Esophagus squamous epithelium (tissue), 5 donors: Measurements from ENCODE around the gene CD59. TPM values are rescaled to one million over a fixed set of nuclear protein-coding genes. Genes with fewer than 3 reads are reported as not detected.
A peak's percentile ranks its signal among the peaks of the same experiment; 100 is the strongest.

Experiments
- DNase-seq: peaks from one replicate; lab custom pipeline; 2025; lab: John Stamatoyannopoulos, UW
- H3K27ac ChIP-seq, 4 donors: fragments of 200-600 bp; sonication (generic); one replicate each; pipeline ENCODE4 v1.5.1; 2016 to 2019; ENCODE audit warnings: mild to moderate bottlenecking in 1 of 4
- H3K27me3 ChIP-seq, 4 donors: fragments of 200-600 bp; sonication (generic); 1 replicate in 3 of 4; 2 replicates in 1 of 4; pipeline versions ENCODE4 v1.5.1 to v1.6.0; 2017 to 2021; ENCODE audit warnings: antibody characterized with exemption in 1 of 4
- H3K36me3 ChIP-seq, 3 donors: fragments of 200-600 bp; sonication (generic); one replicate each; pipeline ENCODE4 v1.5.1; 2016 to 2019
- H3K4me1 ChIP-seq, 3 donors: fragments of 200-600 bp; sonication (generic); one replicate each; pipeline ENCODE4 v1.5.1; 2017 to 2019
- H3K4me3 ChIP-seq, 4 donors: fragments of 200-600 bp; sonication (generic); 1 replicate in 3 of 4; 2 replicates in 1 of 4; pipeline ENCODE4 v1.5.1; 2016 to 2019; ENCODE audit warnings: mild to moderate bottlenecking in 2 of 4, moderate library complexity in 1 of 4
- H3K9me3 ChIP-seq, 3 donors: fragments of 200-600 bp; sonication (generic); one replicate each; pipeline ENCODE4 v1.5.1; 2016 to 2019
- POLR2A ChIP-seq, 4 donors: fragments of 450-650 bp; IDR thresholded peaks; one replicate each; pipeline ENCODE4 v1.6.1; 2017; ENCODE audit warnings: antibody characterized with exemption in 4 of 4, mild to moderate bottlenecking in 4 of 4, moderate library complexity in 3 of 4
- WGBS, 2 donors: methylation state at CpG; one replicate each; pipeline ENCODE4 v1.1.5; 2018; 5-methylcytosine and 5-hydroxymethylcytosine counted together
- intact Hi-C: fragments of 100-400 bp; cut with DNase I; formaldehyde crosslinking; loops from one replicate; pipeline ENCODE4 v1.15.0; 2022
- total RNA-seq, 4 donors: library from RNA; depleted of rRNA; stranded (reverse); fragments of >200 nt; gene quantifications; one replicate each; pipeline ENCODE4 v1.1.0, GENCODE V29; 2016
- TF ChIP-seq, protein P1 (sequence below), 6 experiments: fragments of 450-650 bp in 4 of 6; fragments of 200-600 bp in 2 of 6; sonication (generic) in 2 of 6; IDR thresholded peaks; one replicate each; pipeline ENCODE4 v1.5.1; 2016 to 2019; ENCODE audit warnings: antibody characterized with exemption in 6 of 6, mild to moderate bottlenecking in 4 of 6, moderate library complexity in 4 of 6
- donor health status: DM: yes; HTN: yes; CAD: no.

The CD59 gene
- total RNA-seq, 4 donors from 2014 or later: 191 to 525 (median 339) TPM

DNA sequence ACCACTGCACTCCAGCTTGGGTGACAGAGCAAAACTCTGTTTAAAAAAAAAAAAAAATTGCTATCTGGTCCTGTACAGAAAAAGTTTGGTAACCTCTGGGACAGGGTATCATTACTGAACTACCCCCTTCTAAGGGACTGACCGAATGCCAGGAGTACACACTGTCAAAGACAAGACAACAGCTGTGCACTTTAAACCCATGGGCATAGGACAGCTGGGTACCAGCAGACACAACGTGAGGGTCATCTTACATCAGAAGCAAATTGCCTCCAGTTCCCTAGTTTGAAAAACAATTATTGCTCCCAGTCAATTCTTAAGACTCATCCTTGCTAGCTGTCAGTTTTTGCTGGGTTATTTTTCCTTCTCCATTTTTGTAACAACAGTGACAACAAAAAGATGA lies 17.8 kb downstream of the CD59 start:
- no peak for TF ChIP-seq POLR2A (IDR thresholded peaks at IDR 0.05)
- TF ChIP-seq, protein P1, sequence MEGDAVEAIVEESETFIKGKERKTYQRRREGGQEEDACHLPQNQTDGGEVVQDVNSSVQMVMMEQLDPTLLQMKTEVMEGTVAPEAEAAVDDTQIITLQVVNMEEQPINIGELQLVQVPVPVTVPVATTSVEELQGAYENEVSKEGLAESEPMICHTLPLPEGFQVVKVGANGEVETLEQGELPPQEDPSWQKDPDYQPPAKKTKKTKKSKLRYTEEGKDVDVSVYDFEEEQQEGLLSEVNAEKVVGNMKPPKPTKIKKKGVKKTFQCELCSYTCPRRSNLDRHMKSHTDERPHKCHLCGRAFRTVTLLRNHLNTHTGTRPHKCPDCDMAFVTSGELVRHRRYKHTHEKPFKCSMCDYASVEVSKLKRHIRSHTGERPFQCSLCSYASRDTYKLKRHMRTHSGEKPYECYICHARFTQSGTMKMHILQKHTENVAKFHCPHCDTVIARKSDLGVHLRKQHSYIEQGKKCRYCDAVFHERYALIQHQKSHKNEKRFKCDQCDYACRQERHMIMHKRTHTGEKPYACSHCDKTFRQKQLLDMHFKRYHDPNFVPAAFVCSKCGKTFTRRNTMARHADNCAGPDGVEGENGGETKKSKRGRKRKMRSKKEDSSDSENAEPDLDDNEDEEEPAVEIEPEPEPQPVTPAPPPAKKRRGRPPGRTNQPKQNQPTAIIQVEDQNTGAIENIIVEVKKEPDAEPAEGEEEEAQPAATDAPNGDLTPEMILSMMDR (IDR thresholded peaks at IDR 0.05): no peak
- H3K36me3 ChIP-seq: peaks cover 2 to 91% (median 15%) of the 10 kb centered on the region in 3 donors
- 76 to 84% methylated on average over 2 of the region's 2 CpGs for WGBS, 2 donors
- H3K9me3 ChIP-seq: no peaks in the 10 kb centered on the region
- intact Hi-C loops: no loop called here
- H3K27ac ChIP-seq: no peak overlapping the region
- H3K4me1 ChIP-seq: peaks cover 25 to 79% (median 54%) of the 10 kb centered on the region in 3 donors
- DNase-seq: no peak
- no peaks in the 10 kb centered on the region for H3K27me3 ChIP-seq
- H3K4me3 ChIP-seq: no peak overlapping the region

DNA sequence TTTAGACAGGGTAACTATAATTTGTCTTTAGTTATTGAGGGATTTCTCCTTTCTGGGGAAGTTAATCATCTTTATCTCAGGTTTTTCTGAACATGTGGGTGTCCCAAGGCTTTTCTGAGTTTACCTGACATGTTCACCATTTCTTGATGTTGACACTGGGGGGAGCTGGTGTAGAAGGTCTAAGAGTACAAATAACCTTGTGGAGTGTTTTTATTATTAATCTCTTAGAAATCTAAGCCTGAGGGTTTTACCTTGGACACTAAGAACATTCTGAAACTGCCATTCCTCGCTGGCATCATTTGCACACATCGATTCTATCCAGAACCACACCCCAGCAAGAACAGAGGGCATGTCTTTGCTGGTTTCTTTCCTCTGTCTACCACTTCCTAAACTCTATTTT lies 20.0 kb downstream of the CD59 start:
- H3K4me3 ChIP-seq: no peak overlapping the region
- H3K36me3 ChIP-seq: peaks cover 2 to 98% (median 7%) of the 10 kb centered on the region in 3 donors
- no peaks in the 10 kb centered on the region for H3K27me3 ChIP-seq
- 32 to 38% methylated on average over 2 of the region's 2 CpGs for WGBS, 2 donors
- peak overlapping the region in 3 of 4 donors; percentile 41 to 67 (median 64) for H3K27ac ChIP-seq
- H3K9me3 ChIP-seq: no peaks in the 10 kb centered on the region
- H3K4me1 ChIP-seq: peaks cover 9 to 62% (median 33%) of the 10 kb centered on the region in 3 donors
- TF ChIP-seq, protein P1 (IDR thresholded peaks at IDR 0.05): peak in 3 of 6 experiments; percentile 5 to 44 (median 11)
- no peak for TF ChIP-seq POLR2A (IDR thresholded peaks at IDR 0.05)
- intact Hi-C loops: no loop called here
- DNase-seq: no peak

DNA sequence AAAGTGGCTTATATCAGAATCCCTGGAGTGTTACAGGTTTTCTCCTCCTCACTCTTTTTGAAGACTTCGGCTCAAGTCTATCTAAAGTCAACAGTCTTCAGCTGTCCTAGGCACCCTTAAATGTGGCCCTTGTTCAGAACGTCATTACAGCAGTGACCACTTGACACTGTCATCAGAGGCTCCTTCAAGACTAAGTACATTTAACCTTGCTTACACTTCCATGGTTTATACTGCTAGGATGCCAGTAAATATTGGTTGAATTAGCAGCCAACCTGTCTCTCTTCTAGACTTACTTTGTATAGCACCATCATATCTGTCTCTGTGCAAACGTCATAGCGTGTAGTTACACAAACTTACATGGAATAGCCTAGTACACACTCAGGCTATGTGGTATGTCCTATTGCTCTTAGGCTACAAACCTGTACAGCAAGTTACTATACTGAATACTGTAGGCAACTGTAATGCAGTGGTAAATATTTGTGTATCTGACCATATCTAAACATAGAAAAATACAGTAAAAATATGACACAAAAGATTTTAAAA lies 22.3 kb downstream of the CD59 start:
- TF ChIP-seq POLR2A (IDR thresholded peaks at IDR 0.05): no peak
- TF ChIP-seq, protein P1 (IDR thresholded peaks at IDR 0.05): no peak
- intact Hi-C loops: no loop called here
- 75 to 89% methylated on average over 4 of the region's 4 CpGs for WGBS, 2 donors
- H3K27me3 ChIP-seq: no peaks in the 10 kb centered on the region
- peaks cover 9 to 50% (median 22%) of the 10 kb centered on the region in 3 donors for H3K4me1 ChIP-seq
- DNase-seq: no peak
- H3K4me3 ChIP-seq: no peak overlapping the region
- peaks cover 7 to 98% (median 10%) of the 10 kb centered on the region in 3 donors for H3K36me3 ChIP-seq
- H3K27ac ChIP-seq: no peak overlapping the region
- H3K9me3 ChIP-seq: no peaks in the 10 kb centered on the region

DNA sequence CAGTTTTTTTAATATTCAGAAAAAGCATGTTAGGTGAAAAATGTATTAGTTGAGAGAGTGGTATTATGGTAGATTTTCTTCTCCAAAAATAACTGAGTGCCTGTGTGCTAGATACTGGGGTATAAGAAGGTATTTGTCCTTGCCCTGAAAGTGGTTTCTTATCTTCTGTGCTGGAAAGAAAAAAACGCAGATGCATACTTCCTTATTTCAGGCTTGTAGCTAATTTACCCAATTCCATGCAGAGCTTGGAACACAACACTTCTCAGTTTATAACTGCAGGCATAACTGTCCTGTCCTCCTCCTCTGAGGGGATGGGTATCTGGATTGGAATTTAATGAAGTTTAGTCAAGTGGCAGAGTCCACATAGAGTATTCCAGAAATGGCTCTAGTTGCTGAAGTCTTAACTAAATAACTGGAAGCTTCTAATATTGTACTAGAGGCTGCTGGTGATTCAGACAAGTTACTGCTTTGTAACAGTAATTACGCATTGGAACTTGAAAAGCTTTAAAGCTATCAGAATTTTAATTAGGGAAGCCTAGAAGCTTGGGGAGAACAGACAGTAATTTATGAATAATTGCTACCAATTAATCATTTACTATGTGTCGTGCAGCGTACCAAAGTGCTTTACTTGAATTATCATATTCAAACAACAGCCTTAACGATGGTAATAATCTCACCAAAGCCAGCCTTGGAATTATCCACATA lies 22.9 kb downstream of the CD59 start:
- DNase-seq: no peak
- H3K27ac ChIP-seq: no peak overlapping the region
- WGBS, 2 donors: 73 to 75% methylated on average over 5 of the region's 5 CpGs
- no peaks in the 10 kb centered on the region for H3K27me3 ChIP-seq
- H3K36me3 ChIP-seq: peaks cover 7 to 98% (median 10%) of the 10 kb centered on the region in 3 donors
- peaks cover 9 to 56% (median 25%) of the 10 kb centered on the region in 3 donors for H3K4me1 ChIP-seq
- H3K4me3 ChIP-seq: no peak overlapping the region
- intact Hi-C loops: no loop called here
- H3K9me3 ChIP-seq: no peaks in the 10 kb centered on the region
- TF ChIP-seq, protein P1 (IDR thresholded peaks at IDR 0.05): no peak
- TF ChIP-seq POLR2A (IDR thresholded peaks at IDR 0.05): no peak

DNA sequence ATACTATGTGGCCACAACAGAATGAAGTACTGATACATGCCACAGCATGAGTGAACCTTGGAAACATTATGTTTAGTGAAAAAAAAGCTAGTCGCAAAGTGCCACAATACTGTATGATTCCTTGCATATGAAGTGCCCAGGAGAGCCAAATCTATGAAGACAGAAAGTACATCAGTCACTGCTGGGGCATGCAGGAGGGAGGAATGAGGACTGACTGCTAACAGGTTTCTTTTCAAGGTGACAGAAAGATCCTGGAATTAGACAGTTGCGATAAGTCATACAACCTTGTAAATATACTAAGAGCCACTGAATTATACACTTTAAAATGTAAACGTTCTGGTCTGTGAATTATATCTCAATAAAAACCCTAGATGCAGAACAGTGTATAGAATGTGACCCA lies 23.8 kb downstream of the CD59 start:
- Histone ChIP-seq H3K27ac (no peak overlapping the region), H3K4me1 (peaks cover 9 to 62% (median 26%) of the 10 kb centered on the region in 3 donors), H3K36me3 (peaks cover 7 to 98% (median 10%) of the 10 kb centered on the region in 3 donors), H3K4me3 (no peak overlapping the region), H3K27me3 (no peaks in the 10 kb centered on the region), H3K9me3 (no peaks in the 10 kb centered on the region)
- intact Hi-C loops: no loop called here
- DNase-seq: no peak
- 65 to 74% methylated on average over 3 of the region's 3 CpGs for WGBS, 2 donors
- TF ChIP-seq, protein P1 (IDR thresholded peaks at IDR 0.05): no peak
- no peak for TF ChIP-seq POLR2A (IDR thresholded peaks at IDR 0.05)
